ENCODE data around the gene TIMD4.

GRCh38 chr5:156907667-156908066 lies 55.4 kb downstream of the TIMD4 start:
- TF ChIP-seq CTCF (IDR thresholded peaks at IDR 0.05) (no peak), POLR2AphosphoS5 (IDR thresholded peaks at IDR 0.05) (no peak), POLR2A (IDR thresholded peaks at IDR 0.05; ENCODE audit: low read depth) (no peak)

Data from esophagus muscularis mucosa (tissue), 3 donors.